ENCODE results near the gene AGR2.

The AGR2 gene

DNA sequence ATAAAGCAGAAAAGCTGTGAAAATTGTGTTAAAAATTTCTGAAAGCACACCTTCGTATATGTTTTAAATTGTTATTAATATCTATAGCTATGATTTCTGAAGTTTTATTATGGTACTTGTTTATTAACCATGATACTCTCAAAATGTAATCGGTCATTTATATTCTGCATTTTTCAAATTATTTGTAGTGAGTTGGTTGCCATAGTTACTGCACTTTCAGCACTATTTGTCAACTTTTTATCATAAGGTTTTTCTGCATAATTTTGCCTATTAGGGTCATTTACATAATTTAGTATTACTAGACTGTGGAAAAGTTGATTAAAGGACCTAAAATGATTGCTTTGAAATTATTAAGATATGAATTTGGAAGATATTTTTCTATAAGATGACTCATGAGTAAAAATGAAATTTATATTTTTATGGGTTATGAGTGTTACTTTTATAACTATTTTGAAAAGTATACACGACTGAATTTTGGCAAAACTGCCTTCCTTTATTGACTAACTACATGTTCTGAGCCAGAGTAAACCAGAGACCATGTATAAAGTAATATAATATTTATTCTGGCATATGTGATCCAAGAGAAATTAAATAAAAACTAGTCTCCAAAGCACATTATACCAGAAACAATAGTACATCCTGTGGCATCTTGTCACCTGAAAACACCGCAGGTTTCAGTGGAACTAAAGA is 7.9 kb upstream of the AGR2 start:
- no peak for DNase-seq

DNA sequence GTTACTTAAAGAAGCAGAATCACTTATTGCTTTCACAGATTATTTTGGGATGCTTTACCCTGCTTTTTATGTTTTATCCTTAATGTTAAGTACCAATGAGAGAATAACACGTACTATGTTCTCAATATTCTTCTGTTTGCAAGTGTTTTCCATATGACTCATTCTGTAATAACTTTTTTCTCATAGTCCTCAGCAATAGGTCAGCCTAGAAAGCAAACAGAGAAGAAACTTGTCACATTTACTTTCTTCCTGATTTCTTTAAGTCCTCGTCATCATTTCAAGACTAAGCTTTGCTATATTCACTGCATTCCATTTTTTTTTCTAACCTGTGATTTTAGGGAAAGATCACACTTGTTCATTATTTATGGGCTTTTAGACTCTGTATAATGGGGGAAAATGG is 6.8 kb upstream of the AGR2 start:
- no peak for DNase-seq

GRCh38 chr7:16810573-16810972 is 5.8 kb upstream of the AGR2 start:
- no peak for DNase-seq

DNA sequence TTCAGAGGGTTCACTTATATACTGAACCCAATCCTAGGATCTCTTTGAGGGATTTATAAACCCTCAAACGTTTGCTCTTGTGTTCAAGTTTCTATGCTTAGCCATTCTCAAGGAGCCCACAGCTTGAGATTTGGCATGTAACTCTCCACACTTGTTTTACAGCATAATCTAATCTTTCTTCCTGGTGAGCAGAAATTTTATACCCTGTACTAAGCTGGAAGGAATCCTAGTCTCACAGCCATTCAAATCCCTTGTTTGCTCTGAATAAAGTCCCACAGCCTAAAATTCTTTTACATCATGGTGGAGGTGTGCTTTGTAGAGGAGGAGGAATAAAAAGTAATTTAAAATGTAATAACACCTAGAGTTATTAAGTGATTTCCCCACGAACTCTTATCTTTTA is 5.3 kb upstream of the AGR2 start:
- no peak for DNase-seq

- no peak for DNase-seq
Measured at GRCh38 chr7:16805441-16805840, 642 bp upstream of the AGR2 start.

- DNase-seq: peak; percentile 9
Measured at GRCh38 chr7:16803881-16804673, 722 bp downstream of the AGR2 start.

GRCh38 chr7:16803125-16803524 is 1.7 kb downstream of the AGR2 start:
- no peak for DNase-seq

GRCh38 chr7:16801579-16801978 is 3.2 kb downstream of the AGR2 start:
- no peak for DNase-seq

GRCh38 chr7:16801111-16801542 is 3.7 kb downstream of the AGR2 start:
- DNase-seq: no peak

GRCh38 chr7:16795624-16796023 is 9.2 kb downstream of the AGR2 start:
- peak; percentile 63 for DNase-seq

GRCh38 chr7:16794986-16795385 is 9.8 kb downstream of the AGR2 start:
- no peak for DNase-seq

DNA sequence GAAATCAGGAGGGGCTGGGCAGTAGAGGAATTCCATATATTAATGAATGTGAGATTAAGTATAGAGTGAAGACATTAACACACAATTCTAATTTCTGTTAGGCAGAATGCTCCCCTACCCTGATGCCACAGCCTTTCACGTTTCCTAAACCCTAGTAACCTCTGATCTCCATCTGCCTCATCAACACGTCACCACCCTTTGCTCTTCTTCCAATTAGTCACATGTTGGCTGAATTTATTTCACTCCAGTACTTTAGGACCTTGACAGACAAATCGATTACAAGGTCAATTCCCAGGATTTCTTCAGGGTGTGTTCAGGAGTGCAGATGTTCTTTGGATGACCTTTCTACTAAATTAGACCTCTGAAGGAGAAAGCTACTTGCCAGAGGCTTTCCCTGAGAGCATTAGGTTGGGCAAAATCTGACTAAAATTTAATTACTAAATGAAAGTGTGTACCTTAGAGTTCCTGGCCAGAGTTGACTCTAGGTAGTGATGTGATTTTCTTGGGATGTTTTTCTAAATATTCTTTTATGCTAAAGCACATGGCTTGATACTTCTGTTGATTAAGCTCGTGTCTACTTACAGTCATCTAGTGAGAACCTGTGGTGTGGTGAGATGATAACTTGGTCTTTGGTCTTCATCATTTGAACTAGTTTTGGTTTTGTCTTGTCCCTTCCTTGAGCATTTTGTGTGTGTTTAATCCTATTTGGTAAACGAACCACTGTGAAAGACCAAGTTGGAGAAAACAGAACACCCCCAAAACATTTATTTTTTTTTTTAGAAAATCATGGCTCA is 12.7 kb downstream of the AGR2 start:
- no peak for DNase-seq

DNA sequence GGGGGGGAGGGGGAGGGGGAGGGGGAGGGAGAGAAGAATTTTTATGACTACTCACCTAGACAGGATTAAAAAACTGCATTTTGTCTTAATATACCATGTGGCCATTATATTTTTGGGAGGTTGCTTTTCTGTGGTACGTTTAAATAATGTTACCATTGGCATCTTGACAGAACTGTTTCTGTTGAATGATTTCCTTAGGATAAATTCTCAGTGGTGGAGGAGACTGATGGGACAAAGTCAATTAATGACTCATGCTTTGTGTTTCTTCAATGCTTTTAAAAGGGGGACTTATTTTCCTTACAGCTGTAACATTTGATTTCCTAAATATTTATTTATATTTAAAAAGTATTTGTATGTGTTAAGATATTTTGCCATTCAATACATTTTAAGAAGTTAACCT is 13.7 kb downstream of the AGR2 start:
- DNase-seq: no peak

- no peak for DNase-seq
Measured at GRCh38 chr7:16787127-16787526, 17.7 kb downstream of the AGR2 start.

DNA sequence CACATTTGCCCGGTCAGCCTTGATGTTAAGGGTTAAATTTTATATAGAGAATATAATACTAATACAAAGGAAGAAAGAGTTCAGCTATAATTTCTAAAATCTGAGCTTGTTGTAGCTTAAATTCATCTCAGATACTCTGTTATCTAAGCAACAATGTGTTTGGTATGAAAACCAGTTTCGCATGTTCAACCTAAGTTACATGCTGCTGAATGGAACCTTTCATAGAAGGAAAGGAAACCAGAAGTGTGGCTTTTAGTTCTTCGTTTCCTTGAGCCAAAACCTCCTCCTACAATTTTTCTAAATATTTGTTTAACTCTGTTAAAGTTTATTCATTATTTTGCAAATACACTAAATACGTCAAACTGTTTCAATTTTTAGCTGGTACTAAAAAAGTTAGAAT is 18.5 kb downstream of the AGR2 start:
- DNase-seq: no peak

DNA sequence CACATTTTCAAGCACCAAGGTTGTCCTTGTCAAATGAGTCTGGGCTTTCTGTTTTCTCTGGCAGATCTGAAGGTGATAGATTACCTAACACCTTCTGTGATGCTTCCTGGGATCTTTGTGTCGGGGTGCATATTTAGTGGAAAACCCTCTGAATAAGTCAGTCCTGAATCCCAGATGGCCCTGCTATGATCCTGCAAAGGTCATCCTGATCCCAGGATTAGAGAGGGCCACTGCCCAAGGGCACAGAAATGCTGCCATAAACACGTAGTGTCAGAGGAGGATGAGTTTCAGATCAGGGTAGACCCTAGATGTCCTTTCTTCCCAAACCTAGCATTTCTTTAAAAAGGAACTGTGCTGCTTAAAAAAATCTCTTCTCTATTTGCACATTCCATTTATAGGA is 19.0 kb downstream of the AGR2 start:
- no peak for DNase-seq

- no peak for DNase-seq
Measured at GRCh38 chr7:16785321-16785720, 19.5 kb downstream of the AGR2 start.

GRCh38 chr7:16780596-16780995 is 24.2 kb downstream of the AGR2 start:
- DNase-seq: no peak

DNA sequence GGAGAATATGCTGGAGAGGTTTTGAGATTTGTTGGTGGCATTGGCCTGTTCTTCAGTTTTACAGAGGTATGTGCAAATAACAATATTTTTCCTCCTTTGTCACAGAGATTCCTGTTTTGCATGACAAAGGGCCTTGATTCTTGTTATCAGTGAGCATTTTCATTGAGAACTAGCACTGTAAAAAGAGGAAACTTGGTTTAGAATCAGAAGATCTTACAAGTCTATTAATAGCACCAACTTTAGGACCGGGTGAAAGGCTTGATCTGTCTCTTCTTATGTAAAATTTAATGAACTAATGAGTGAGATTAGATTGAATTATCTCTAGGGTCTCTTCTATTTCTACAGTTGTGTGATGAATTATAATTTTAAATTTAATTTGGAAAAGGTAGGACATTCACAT is 25.7 kb downstream of the AGR2 start:
- no peak for DNase-seq

GRCh38 chr7:16778476-16778875 is 26.3 kb downstream of the AGR2 start:
- no peak for DNase-seq

- no peak for DNase-seq
Measured at GRCh38 chr7:16776053-16776452, 28.7 kb downstream of the AGR2 start.

- DNase-seq: no peak
Measured at GRCh38 chr7:16774986-16775385, 29.8 kb downstream of the AGR2 start.

- no peak for DNase-seq
Measured at GRCh38 chr7:16774294-16774693, 30.5 kb downstream of the AGR2 start.

DNA sequence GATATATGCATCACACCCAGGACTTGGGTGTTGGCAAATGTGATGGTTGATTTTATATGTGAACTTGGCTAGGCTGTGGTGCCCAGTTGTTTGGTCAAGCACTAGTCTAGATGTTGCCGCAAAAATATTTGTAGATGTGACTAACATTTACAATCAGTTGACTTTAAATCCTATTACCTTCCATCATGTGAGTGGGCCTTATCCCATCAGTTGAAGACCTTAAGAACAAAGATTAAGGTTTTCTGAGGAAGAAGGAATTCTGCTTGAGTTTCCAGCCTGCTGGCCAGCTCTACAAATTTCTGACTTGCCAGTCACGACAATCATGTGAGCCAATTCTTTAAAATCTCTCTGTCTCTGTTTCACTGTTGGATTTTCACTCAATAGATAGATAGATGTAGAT is 30.9 kb downstream of the AGR2 start:
- no peak for DNase-seq

Measured in DMS153 (cell line).